ENCODE measurements around the gene ST6GALNAC5.

Gene ST6GALNAC5

GRCh38 chr1:77015748-77016341, 148.6 kb downstream of the ST6GALNAC5 start:
- no peak for DNase-seq

- no peak for DNase-seq
These were observed 149.2 kb downstream of the ST6GALNAC5 start for GRCh38 chr1:77016386-77016985.

GRCh38 chr1:77018311-77018710, 151.0 kb downstream of the ST6GALNAC5 start:
- no peak for DNase-seq

GRCh38 chr1:77018761-77019160, 151.5 kb downstream of the ST6GALNAC5 start:
- no peak for DNase-seq

DNA sequence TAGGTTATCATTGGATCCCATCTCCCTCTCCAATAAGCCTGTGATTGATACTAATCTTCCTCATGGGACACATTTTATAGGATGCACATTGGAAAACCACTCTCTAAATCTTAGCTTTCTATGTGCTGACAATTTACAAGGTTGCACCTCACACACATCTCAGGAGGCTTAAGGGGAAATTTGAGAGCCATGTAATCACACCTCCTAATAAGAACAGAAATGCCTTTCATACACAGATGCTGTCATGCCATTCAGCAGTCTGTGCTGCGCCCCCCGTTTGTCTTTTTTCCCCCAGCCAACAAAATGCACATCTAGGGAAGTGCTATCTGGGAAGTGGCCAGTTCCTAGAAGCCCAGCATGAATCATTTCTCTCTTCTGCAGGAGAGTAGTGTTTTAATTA, 154.5 kb downstream of the ST6GALNAC5 start:
- DNase-seq, result no peak

DNA sequence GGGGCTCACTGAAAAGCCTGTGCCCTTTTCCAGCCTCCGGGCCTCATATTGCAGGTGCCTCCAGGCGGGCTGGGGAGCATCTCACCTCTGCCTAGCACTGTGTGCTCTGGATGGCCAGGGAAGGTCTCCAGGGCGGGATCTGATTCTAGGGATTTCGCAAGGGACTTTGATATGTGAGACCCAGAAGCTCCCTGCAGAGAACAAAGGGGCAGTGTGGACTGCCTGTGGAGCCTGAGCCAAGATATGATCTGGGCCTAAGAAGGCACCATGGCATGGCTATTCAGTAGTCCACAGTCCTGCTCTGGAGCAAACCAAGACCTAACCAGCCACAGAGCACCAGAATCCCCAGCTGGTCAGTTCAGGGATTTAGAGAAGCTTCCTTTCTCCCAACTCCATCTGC, 157.2 kb downstream of the ST6GALNAC5 start:
- DNase-seq, result no peak

GRCh38 chr1:77025599-77025998, 158.3 kb downstream of the ST6GALNAC5 start:
- no peak for DNase-seq

DNA sequence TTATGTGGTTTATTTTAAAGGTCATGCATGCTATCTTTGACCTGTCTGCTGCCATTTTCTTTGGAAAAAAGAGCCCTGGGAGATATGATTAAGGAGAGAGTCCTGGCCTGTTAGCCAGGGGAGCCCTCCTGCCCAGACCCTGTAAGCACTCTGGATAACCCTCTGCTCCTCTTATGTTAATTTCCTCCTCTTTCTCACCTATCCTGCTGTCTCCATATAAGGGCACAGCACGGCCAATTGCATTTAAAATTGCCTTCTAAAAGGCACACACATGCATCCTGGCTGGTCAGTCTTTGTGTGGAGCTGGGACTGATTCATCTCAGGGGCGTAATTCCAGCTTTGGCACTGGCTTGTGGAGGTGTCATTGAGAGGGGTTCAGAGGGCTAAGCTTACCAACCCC, 158.9 kb downstream of the ST6GALNAC5 start:
- DNase-seq, result no peak

GRCh38 chr1:77026640-77027039, 159.4 kb downstream of the ST6GALNAC5 start:
- no peak for DNase-seq

GRCh38 chr1:77027847-77028246, 160.6 kb downstream of the ST6GALNAC5 start:
- no peak for DNase-seq

DNA sequence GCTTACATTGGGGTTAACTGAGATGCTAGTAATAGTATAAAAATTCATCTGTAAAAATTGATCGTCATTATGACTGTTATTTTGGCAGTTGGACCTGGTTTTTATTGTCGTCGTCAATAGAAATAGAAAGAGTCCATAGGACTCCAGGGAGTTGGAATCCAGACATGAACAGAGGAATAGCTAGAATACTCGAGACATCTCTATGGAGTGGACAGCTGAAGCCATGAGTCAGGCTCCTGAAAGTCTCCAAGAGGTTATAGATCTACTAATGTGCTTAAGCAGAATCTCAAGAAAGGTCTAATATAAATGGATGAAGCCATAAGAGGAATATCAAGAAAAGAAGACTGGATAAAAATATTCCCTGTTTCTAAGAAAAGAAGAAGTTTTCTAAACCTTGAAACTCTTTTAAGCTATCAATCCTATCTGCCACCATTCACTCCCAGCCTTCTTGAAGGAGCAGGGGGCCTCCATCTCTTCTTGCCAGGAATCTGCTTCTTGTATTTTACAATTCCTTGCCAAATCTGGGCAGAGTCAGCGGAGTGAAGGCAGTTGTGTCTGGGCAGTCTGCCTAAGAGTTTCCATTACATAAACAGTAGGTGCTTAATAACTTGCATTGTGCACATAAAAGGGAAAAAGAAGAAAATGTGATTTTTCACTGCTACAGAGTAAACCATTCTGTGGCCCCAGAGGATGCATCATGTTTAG, 163.3 kb downstream of the ST6GALNAC5 start:
- DNase-seq, result no peak

DNA sequence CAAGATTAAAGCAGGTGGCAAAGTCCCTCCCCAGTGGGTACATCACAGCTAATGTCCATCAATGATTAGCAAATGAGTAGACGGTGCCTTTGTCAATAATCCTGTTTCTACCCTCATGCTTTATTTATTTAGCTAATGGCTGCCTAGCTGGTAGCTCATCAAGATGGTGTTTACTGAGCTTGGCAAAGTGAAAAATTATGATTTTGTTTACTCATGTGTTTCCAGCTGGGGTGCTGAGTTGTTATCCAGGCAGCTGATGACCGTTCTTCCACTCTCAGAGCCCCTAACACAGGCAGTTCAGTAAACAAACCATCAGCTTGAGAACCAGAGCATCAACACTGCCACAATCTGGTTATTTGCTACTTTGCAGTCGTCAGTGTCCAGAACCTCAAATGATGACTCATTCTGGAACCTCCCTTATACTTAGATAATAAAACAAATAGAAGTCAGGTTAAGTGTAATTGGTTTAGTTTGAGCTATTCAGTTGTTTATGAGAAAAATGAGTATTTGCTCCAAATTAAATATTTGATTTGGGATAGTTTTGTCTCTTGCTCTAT, 163.9 kb downstream of the ST6GALNAC5 start:
- DNase-seq, result no peak

- DNase-seq, result no peak
These were observed 169.3 kb downstream of the ST6GALNAC5 start for GRCh38 chr1:77036560-77036959.

- no peak for DNase-seq
These were observed 169.8 kb downstream of the ST6GALNAC5 start for GRCh38 chr1:77037038-77037437.

- DNase-seq, result no peak
These were observed 170.7 kb downstream of the ST6GALNAC5 start for GRCh38 chr1:77038000-77038399.

- no peak for DNase-seq
These were observed 171.8 kb downstream of the ST6GALNAC5 start for GRCh38 chr1:77039111-77039510.

GRCh38 chr1:77039739-77040138, 172.5 kb downstream of the ST6GALNAC5 start:
- DNase-seq, result no peak

GRCh38 chr1:77040826-77041225, 173.5 kb downstream of the ST6GALNAC5 start:
- DNase-seq, result no peak

DNA sequence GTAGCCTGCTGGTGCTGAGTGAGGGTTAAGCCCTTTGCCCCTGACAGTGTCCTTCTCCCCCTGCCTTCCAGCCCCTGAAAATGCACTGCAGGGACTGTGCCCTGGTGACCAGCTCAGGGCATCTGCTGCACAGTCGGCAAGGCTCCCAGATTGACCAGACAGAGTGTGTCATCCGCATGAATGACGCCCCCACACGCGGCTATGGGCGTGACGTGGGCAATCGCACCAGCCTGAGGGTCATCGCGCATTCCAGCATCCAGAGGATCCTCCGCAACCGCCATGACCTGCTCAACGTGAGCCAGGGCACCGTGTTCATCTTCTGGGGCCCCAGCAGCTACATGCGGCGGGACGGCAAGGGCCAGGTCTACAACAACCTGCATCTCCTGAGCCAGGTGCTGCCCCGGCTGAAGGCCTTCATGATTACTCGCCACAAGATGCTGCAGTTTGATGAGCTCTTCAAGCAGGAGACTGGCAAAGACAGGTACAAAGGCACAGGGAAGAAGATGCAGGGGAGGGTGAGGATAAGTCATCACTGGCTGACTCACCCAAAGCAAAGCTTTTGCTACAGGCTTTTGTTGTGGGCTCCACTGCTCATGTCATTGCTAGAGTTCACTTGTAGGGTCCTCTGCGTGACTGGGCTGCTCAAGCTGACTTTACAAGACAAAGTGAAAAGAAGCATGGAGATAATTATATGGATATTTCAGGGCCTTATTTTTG, 177.0 kb downstream of the ST6GALNAC5 start:
- no peak for DNase-seq

DNA sequence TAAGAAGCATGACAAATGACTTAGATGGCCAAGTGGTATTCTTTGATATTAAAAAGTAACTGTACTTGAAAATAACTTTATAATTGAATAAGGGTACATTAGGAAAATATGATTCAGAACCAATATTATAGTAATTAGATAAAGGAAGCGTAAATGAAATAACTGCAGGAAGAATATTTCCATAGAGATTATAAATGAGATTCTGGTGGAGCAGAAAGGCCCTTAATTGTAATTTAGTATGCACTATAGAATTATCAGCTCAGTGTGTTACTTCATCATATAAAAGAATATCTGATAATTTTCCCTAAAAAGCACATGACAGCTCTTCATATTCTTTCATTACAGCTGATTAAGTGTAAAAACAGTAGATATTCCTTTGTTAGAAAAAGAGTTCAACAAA, 180.3 kb downstream of the ST6GALNAC5 start:
- DNase-seq, result no peak

- no peak for DNase-seq
These were observed 180.8 kb downstream of the ST6GALNAC5 start for GRCh38 chr1:77047978-77048614.

GRCh38 chr1:77048615-77049005, 181.3 kb downstream of the ST6GALNAC5 start:
- DNase-seq, result no peak

GRCh38 chr1:77051425-77051824, 184.1 kb downstream of the ST6GALNAC5 start:
- DNase-seq, result no peak
